ENCODE measurements around the gene PEX5L.
"Not testable (repeated sequence)": the region's sequence is repeated elsewhere in the genome, so short reads cannot be mapped to it uniquely, and the experiment has no call there.

Gene PEX5L

GRCh38 chr3:180070925-180071324 lies 34.2 kb upstream of the PEX5L start:
- no peak for DNase-seq (ENCODE audit: low read depth)
- TF ChIP-seq CTCF (IDR thresholded peaks at IDR 0.05; ENCODE audit: insufficient read depth, low read depth, low read length, missing control alignments), result no peak
- H3K4me3 ChIP-seq (ENCODE audit: low read length), result no peak overlapping the region

- no peak for TF ChIP-seq CTCF (IDR thresholded peaks at IDR 0.05; ENCODE audit: insufficient read depth, low read depth, low read length, missing control alignments)
- DNase-seq (ENCODE audit: low read depth), result no peak
- H3K4me3 ChIP-seq (ENCODE audit: low read length), result no peak overlapping the region
Measured at GRCh38 chr3:180068023-180068422, 31.3 kb upstream of the PEX5L start.

- TF ChIP-seq CTCF (IDR thresholded peaks at IDR 0.05; ENCODE audit: insufficient read depth, low read depth, low read length, missing control alignments), result no peak
- no peak overlapping the region for H3K4me3 ChIP-seq (ENCODE audit: low read length)
- DNase-seq (ENCODE audit: low read depth), result no peak
Measured at GRCh38 chr3:180066598-180066997, 29.9 kb upstream of the PEX5L start.

GRCh38 chr3:180063783-180064182 lies 27.0 kb upstream of the PEX5L start:
- TF ChIP-seq CTCF (IDR thresholded peaks at IDR 0.05; ENCODE audit: insufficient read depth, low read depth, low read length, missing control alignments), result peak; percentile 13
- no peak overlapping the region for H3K4me3 ChIP-seq (ENCODE audit: low read length)
- DNase-seq (ENCODE audit: low read depth), result peak; percentile 60

- TF ChIP-seq CTCF (IDR thresholded peaks at IDR 0.05; ENCODE audit: insufficient read depth, low read depth, low read length, missing control alignments), result no peak
- peak; percentile 24 for DNase-seq (ENCODE audit: low read depth)
Measured at GRCh38 chr3:180062771-180063170, 26.0 kb upstream of the PEX5L start.

GRCh38 chr3:180059356-180059755 lies 22.6 kb upstream of the PEX5L start:
- TF ChIP-seq CTCF (IDR thresholded peaks at IDR 0.05; ENCODE audit: insufficient read depth, low read depth, low read length, missing control alignments), result no peak
- no peak overlapping the region for H3K4me3 ChIP-seq (ENCODE audit: low read length)
- DNase-seq (ENCODE audit: low read depth), result peak; percentile 65

More at GRCh38 chr3:180062771-180063170, 26.0 kb upstream of the PEX5L start:
- no peak overlapping the region for H3K4me3 ChIP-seq (ENCODE audit: low read length)

- no peak for DNase-seq (ENCODE audit: low read depth)
- no peak overlapping the region for H3K4me3 ChIP-seq (ENCODE audit: low read length)
- no peak for TF ChIP-seq CTCF (IDR thresholded peaks at IDR 0.05; ENCODE audit: insufficient read depth, low read depth, low read length, missing control alignments)
Measured at GRCh38 chr3:180058238-180058637, 21.5 kb upstream of the PEX5L start.

GRCh38 chr3:180055656-180056055 lies 18.9 kb upstream of the PEX5L start:
- H3K4me3 ChIP-seq (ENCODE audit: low read length); DNase-seq (ENCODE audit: low read depth): not testable (repeated sequence)

All from epithelial cell of esophagus (primary cell).